Measurements from ENCODE around the gene LDHD.

- no peak for TF ChIP-seq SRF (IDR thresholded peaks at IDR 0.05; ENCODE audit: low read depth in 2 of 2, low read length in 2 of 2)
- TF ChIP-seq YY1 (IDR thresholded peaks at IDR 0.05; ENCODE audit: low read depth, low read length), result no peak
- no peak for TF ChIP-seq POLR2A (IDR thresholded peaks at IDR 0.05; ENCODE audit: low read depth, low read length)
- TF ChIP-seq NR2C2 (IDR thresholded peaks at IDR 0.05; ENCODE audit: borderline replicate concordance, control insufficient read depth, insufficient read length, low read depth), result no peak
- no peak for TF ChIP-seq POLR2AphosphoS5 (IDR thresholded peaks at IDR 0.05; ENCODE audit: low read length)
- TF ChIP-seq ATF7 (IDR thresholded peaks at IDR 0.05; ENCODE audit: low read depth), result no peak
- TF ChIP-seq GABPA (IDR thresholded peaks at IDR 0.05; ENCODE audit: low read depth), result no peak
- no peak for TF ChIP-seq ZBTB33 (IDR thresholded peaks at IDR 0.05)
- TF ChIP-seq POLR2AphosphoS2 (IDR thresholded peaks at IDR 0.05; ENCODE audit: low read depth, low read length), result no peak
These were observed 16.0 kb downstream of the LDHD start for GRCh38 chr16:75100603-75100990.
